Mucosa of descending colon (tissue), 3 donors: ENCODE data around the gene M1AP. TPM values are rescaled to one million over a fixed set of nuclear protein-coding genes. Genes with fewer than 3 reads are reported as not detected.
A peak's percentile ranks its signal among the peaks of the same experiment; 100 is the strongest.

Experiments used
- ATAC-seq: fragments of 200-7000 bp; cut with Tn5 transposase; one replicate; pipeline ENCODE4 v1.9.1; 2020; ENCODE audit warnings: mild to moderate bottlenecking, moderate library complexity
- DNase-seq, 3 donors: peaks; one replicate each; pipeline ENCODE4 v3.0.0-alpha.2; 2020
- H3K36me3 ChIP-seq: fragments of 200-600 bp; one replicate; pipeline ENCODE4 v1.8.0; 2021; ENCODE audit warnings: low read depth, mild to moderate bottlenecking
- H3K4me1 ChIP-seq: fragments of 200-600 bp; one replicate; pipeline ENCODE4 v1.8.0; 2021; ENCODE audit warnings: low read depth, mild to moderate bottlenecking
- H3K4me3 ChIP-seq: fragments of 200-600 bp; one replicate; pipeline ENCODE4 v1.8.0; 2021; ENCODE audit warnings: mild to moderate bottlenecking
- H3K9me3 ChIP-seq: fragments of 200-600 bp; one replicate; pipeline ENCODE4 v1.8.0; 2021; ENCODE audit warnings: mild to moderate bottlenecking
- intact Hi-C, 2 donors: fragments of 100-400 bp; cut with DNase I in 1 of 2; cut with micrococcal nuclease in 1 of 2; formaldehyde crosslinking; loops; one replicate each; pipeline versions ENCODE4 v1.11.0 to v1.11.1; 2022; cut with DNase I, micrococcal nuclease
- total RNA-seq, 3 donors: library from RNA; stranded (reverse); fragmentation: NEBNext Ultra II Directional in 2 of 3; extraction: Animal tissue kit (Norgen Biotek cat#: 25700) in 2 of 3; gene quantifications; one replicate each; pipeline versions ENCODE4 v1.2.1 to v1.2.4, GENCODE V29; 2021 to 2023
- TF ChIP-seq, protein P1 (sequence below): fragments of 200-600 bp; IDR thresholded peaks from one replicate; pipeline ENCODE4 v1.8.0; 2022; ENCODE audit warnings: antibody characterized with exemption, mild to moderate bottlenecking
- donor health status: DM: no; HTN: no; CAD: no; lungs with moderate emphysema.
- donor health status: DM: no; HTN: no; CAD: no.
- donor health status: DM: no; HTN: yes; CAD: no.

M1AP gene
- total RNA-seq, 3 donors from 2014 or later, result 0.19 to 0.43 (median 0.31) TPM

DNA sequence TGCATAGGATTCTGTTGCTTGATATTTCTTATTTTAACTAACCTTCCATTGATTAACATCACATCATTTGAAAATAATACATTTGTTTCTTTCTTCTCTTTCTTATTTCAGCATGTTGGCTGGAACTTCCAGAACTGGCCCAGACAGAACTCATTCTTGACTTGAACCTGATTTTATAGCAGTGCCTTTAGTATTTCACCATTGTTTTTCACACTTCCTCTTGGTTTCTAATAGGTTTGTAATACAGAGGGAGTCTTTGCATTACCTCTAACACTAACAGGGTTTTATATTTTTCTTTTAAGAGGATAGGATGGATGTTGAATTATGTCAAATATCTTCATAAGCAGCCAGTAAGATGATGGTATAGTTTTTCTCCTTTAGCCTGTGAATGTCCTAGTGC, 45.1 kb upstream of the M1AP start:
- Histone ChIP-seq H3K36me3 (no peaks in the 10 kb centered on the region), H3K4me3 (no peak overlapping the region), H3K4me1 (peaks cover 21% of the 10 kb centered on the region), H3K9me3 (no peaks in the 10 kb centered on the region)
- TF ChIP-seq, protein P1, sequence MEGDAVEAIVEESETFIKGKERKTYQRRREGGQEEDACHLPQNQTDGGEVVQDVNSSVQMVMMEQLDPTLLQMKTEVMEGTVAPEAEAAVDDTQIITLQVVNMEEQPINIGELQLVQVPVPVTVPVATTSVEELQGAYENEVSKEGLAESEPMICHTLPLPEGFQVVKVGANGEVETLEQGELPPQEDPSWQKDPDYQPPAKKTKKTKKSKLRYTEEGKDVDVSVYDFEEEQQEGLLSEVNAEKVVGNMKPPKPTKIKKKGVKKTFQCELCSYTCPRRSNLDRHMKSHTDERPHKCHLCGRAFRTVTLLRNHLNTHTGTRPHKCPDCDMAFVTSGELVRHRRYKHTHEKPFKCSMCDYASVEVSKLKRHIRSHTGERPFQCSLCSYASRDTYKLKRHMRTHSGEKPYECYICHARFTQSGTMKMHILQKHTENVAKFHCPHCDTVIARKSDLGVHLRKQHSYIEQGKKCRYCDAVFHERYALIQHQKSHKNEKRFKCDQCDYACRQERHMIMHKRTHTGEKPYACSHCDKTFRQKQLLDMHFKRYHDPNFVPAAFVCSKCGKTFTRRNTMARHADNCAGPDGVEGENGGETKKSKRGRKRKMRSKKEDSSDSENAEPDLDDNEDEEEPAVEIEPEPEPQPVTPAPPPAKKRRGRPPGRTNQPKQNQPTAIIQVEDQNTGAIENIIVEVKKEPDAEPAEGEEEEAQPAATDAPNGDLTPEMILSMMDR, result no peak
- intact Hi-C loops, result loop anchor here in 1 of 2 donors (5.0 kb wide), 1 partner anchor 184 kb away; no protein-coding TSS in a partner anchor
- ATAC-seq (no peak), DNase-seq (no peak)

- intact Hi-C loops, result loop anchor here in 1 of 2 donors (5.0 kb wide), 1 partner anchor 185 kb away; no protein-coding TSS in a partner anchor
- peak in 1 of 3 donors; percentile 49 for DNase-seq
These were observed 43.8 kb upstream of the M1AP start for GRCh38 chr2:74691929-74692328.

DNA sequence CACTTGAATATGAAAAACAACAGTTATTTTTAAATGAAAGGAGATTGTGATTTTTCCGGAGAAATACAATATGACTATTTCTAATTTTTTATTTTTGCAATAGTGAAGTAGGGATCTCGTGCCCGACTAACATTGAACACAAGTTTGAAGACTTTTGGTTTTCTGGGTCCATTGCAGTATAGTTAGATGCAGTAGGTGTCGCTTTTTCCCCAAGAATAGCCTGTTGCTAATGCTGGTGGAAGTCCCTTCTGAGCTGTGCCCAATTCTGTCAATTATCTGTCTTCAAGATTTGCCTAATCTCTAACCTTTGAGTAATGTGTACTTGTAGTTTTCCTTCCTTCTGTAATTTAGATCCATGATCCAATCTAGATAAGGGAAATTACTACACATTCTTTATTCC, 42.4 kb upstream of the M1AP start:
- ATAC-seq (peak; percentile 39), DNase-seq (peak in 1 of 3 donors; percentile 74)
- intact Hi-C loops, result loop anchor here in 1 of 2 donors (5.0 kb wide), 1 partner anchor 187 kb away; no protein-coding TSS in a partner anchor
- H3K9me3 ChIP-seq, result no peaks in the 10 kb centered on the region
- peaks cover 21% of the 10 kb centered on the region for H3K4me1 ChIP-seq
- TF ChIP-seq, protein P1, result peak; percentile 51
- H3K36me3 ChIP-seq, result no peaks in the 10 kb centered on the region
- H3K4me3 ChIP-seq, result no peak overlapping the region

More at GRCh38 chr2:74691929-74692328, 43.8 kb upstream of the M1AP start:
- TF ChIP-seq, protein P1, result no peak
- peaks cover 21% of the 10 kb centered on the region for H3K4me1 ChIP-seq
- H3K4me3 ChIP-seq, result no peak overlapping the region
- peak; percentile 19 for ATAC-seq
- no peaks in the 10 kb centered on the region for H3K9me3 ChIP-seq
- H3K36me3 ChIP-seq, result no peaks in the 10 kb centered on the region

- ATAC-seq, result no peak
- Histone ChIP-seq H3K9me3 (no peaks in the 10 kb centered on the region), H3K36me3 (no peaks in the 10 kb centered on the region), H3K4me1 (peaks cover 14% of the 10 kb centered on the region), H3K4me3 (no peak overlapping the region)
- intact Hi-C loops, result loop anchor here in 1 of 2 donors (5.0 kb wide), 1 partner anchor 188 kb away; no protein-coding TSS in a partner anchor
- TF ChIP-seq, protein P1, result no peak
- no peak for DNase-seq
These were observed 41.5 kb upstream of the M1AP start for GRCh38 chr2:74689671-74690070.

DNA sequence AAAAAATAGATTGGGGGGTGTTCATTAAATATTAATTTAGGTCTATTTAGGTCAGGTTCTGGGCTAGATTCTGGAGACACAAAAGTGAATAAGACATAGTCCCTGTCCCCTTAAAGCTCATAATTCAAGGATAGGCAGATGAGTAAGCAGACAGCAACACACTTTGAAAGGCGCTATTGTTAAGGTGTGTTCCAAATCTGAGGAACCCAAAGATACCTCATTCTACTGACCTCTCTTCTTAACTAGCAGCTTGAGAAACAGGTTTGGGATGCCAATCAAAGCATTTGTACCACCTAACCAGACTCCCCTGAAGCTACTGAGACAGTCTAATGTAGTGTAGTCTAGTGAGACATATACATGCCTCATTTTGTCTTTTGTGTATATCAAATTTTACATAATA, 40.8 kb upstream of the M1AP start:
- Histone ChIP-seq H3K9me3 (no peaks in the 10 kb centered on the region), H3K36me3 (no peaks in the 10 kb centered on the region), H3K4me1 (peaks cover 12% of the 10 kb centered on the region), H3K4me3 (no peak overlapping the region)
- TF ChIP-seq, protein P1, result no peak
- ATAC-seq, result no peak
- DNase-seq, result no peak
- intact Hi-C loops, result no loop called here

- Histone ChIP-seq H3K9me3 (no peaks in the 10 kb centered on the region), H3K4me1 (no peaks in the 10 kb centered on the region), H3K4me3 (no peak overlapping the region), H3K36me3 (no peaks in the 10 kb centered on the region)
- intact Hi-C loops, result no loop called here
- DNase-seq (no peak), ATAC-seq (no peak)
- TF ChIP-seq, protein P1, result no peak
These were observed 37.3 kb upstream of the M1AP start for GRCh38 chr2:74685408-74685807.
